Mesenchymal stem cell (in vitro differentiated cells and primary cell): ENCODE measurements around the gene NAGK.
"Not testable (repeated sequence)": the region's sequence is repeated elsewhere in the genome, so short reads cannot be mapped to it uniquely, and the experiment has no call there.

Experiments used
- DNase-seq: peaks from one replicate; pipeline ENCODE4 v3.0.0-alpha.2; 2013
- H2AFZ ChIP-seq: one replicate; pipeline ENCODE4 v1.6.1; 2013; ENCODE audit warnings: low read depth, mild to moderate bottlenecking, control low read depth, inconsistent platforms, low read length, moderate library complexity
- H2AK5ac ChIP-seq: 2 replicates; pipeline ENCODE4 v1.6.1; 2013; ENCODE audit warnings: low read length, moderate library complexity, mild to moderate bottlenecking, inconsistent platforms; ENCODE audit not compliant: severe bottlenecking
- H2BK120ac ChIP-seq: one replicate; pipeline ENCODE4 v1.6.1; 2013; ENCODE audit warnings: low read depth, mild to moderate bottlenecking, inconsistent platforms, low read length, moderate library complexity
- H2BK12ac ChIP-seq, 2 experiments: one replicate each; pipeline ENCODE4 v1.6.1; 2013; ENCODE audit warnings: inconsistent platforms in 2 of 2, low read length in 2 of 2, mild to moderate bottlenecking in 2 of 2, moderate library complexity in 2 of 2, control low read depth in 1 of 2
- H2BK15ac ChIP-seq: one replicate; pipeline ENCODE4 v1.6.1; 2013; ENCODE audit warnings: mild to moderate bottlenecking, low read depth, inconsistent platforms; ENCODE audit not compliant: poor library complexity, severe bottlenecking
- H2BK5ac ChIP-seq: 2 replicates; pipeline ENCODE4 v1.6.1; 2013; ENCODE audit warnings: low read depth, mild to moderate bottlenecking, low read length, control low read depth, inconsistent platforms; ENCODE audit not compliant: poor library complexity, severe bottlenecking
- H3K14ac ChIP-seq, 2 experiments: one replicate each; pipeline ENCODE4 v1.6.1; 2013; ENCODE audit warnings: inconsistent platforms in 2 of 2, low read length in 2 of 2, control low read depth in 1 of 2, mild to moderate bottlenecking in 1 of 2, moderate library complexity in 1 of 2
- H3K18ac ChIP-seq, 2 experiments: one replicate each; pipeline ENCODE4 v1.6.1; 2013; ENCODE audit warnings: inconsistent platforms in 2 of 2, low read length in 2 of 2, control low read depth in 1 of 2, low read depth in 1 of 2, mild to moderate bottlenecking in 1 of 2
- H3K23ac ChIP-seq, 2 experiments: one replicate each; pipeline ENCODE4 v1.6.1; 2013; ENCODE audit warnings: inconsistent platforms in 2 of 2, low read length in 2 of 2, mild to moderate bottlenecking in 2 of 2, moderate library complexity in 2 of 2, control low read depth in 1 of 2
- H3K27ac ChIP-seq: 2 replicates; pipeline ENCODE4 v1.5.1; 2013; ENCODE audit warnings: mild to moderate bottlenecking, moderate library complexity, low read length, control low read depth, inconsistent platforms; ENCODE audit not compliant: poor library complexity, severe bottlenecking
- H3K27me3 ChIP-seq, 2 experiments: 2 replicates each; pipeline versions ENCODE4 v1.6.1 to v1.7.0; 2013; ENCODE audit warnings: low read length in 2 of 2, mild to moderate bottlenecking in 2 of 2, moderate library complexity in 2 of 2, control low read depth in 1 of 2, inconsistent platforms in 1 of 2; ENCODE audit not compliant: control insufficient read depth in 1 of 2, insufficient read depth in 1 of 2
- H3K36me3 ChIP-seq, 2 experiments: 2 replicates each; pipeline versions ENCODE4 v1.6.1 to v1.7.0; 2013; ENCODE audit warnings: low read length in 2 of 2, control low read depth in 1 of 2, inconsistent platforms in 1 of 2, low read depth in 1 of 2, mild to moderate bottlenecking in 1 of 2; ENCODE audit not compliant: insufficient read depth in 2 of 2, control insufficient read depth in 1 of 2
- H3K4ac ChIP-seq, 2 experiments: one replicate each; pipeline ENCODE4 v1.6.1; 2013; ENCODE audit warnings: inconsistent platforms in 2 of 2, low read length in 2 of 2, mild to moderate bottlenecking in 2 of 2, moderate library complexity in 2 of 2, control low read depth in 1 of 2, low read depth in 1 of 2
- H3K4me1 ChIP-seq: 2 replicates; pipeline ENCODE4 v1.6.1; 2013; ENCODE audit warnings: low read depth, low read length, control low read depth; ENCODE audit not compliant: control insufficient read depth, insufficient read depth
- H3K4me2 ChIP-seq: 2 replicates; pipeline ENCODE4 v1.6.1; 2013; ENCODE audit warnings: low read length, mild to moderate bottlenecking, inconsistent platforms; ENCODE audit not compliant: poor library complexity, severe bottlenecking
- H3K4me3 ChIP-seq, 2 experiments: 2 replicates each; pipeline versions ENCODE4 v1.5.1 to v1.7.0; 2013; ENCODE audit warnings: low read length in 2 of 2, mild to moderate bottlenecking in 2 of 2, control low read depth in 1 of 2, low read depth in 1 of 2; ENCODE audit not compliant: insufficient read depth in 1 of 2
- H3K79me1 ChIP-seq: replicated peaks from 2 replicates; pipeline ENCODE4 v1.6.1; 2013; ENCODE audit warnings: mild to moderate bottlenecking, control low read depth, low read length, inconsistent platforms; ENCODE audit not compliant: poor library complexity, severe bottlenecking
- H3K9ac ChIP-seq: 2 replicates; pipeline ENCODE4 v1.7.0; 2013; ENCODE audit warnings: mild to moderate bottlenecking, low read length, moderate library complexity
- H3K9me3 ChIP-seq: 2 replicates; pipeline ENCODE4 v1.7.0; 2013; ENCODE audit warnings: mild to moderate bottlenecking, low read length; ENCODE audit not compliant: control insufficient read depth
- H4K8ac ChIP-seq: one replicate; pipeline ENCODE4 v1.6.1; 2013; ENCODE audit warnings: inconsistent platforms, mild to moderate bottlenecking, low read length, moderate library complexity
- H4K91ac ChIP-seq: one replicate; pipeline ENCODE4 v1.6.1; 2013; ENCODE audit warnings: mild to moderate bottlenecking, low read length, inconsistent platforms
- WGBS: methylation state at CpG from one replicate; pipeline ENCODE4 v1.1.7; 2013; ENCODE audit warnings: mixed read lengths; 5-methylcytosine and 5-hydroxymethylcytosine counted together

Gene NAGK

DNA sequence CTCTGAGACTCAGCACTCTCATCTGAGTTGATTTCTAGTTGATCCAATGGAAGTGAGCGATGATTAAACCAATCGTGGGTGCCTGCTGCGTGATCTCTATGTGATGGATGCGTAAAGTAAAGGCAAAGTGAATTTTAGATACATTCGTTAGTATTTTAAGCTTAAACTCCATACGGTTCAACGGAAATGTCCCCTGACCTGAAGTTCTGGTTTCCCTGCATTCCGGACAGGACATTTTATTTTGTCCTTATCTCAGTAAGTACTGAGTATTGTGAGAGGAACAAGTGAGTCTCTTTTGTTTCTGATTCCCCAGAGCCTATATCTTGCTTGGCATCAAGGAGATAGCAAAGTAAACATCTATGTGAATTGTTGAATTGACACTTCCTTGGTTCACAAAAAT is 32.2 kb upstream of the NAGK start:
- not testable (repeated sequence) for H3K9me3 ChIP-seq, H3K27ac ChIP-seq, H4K91ac ChIP-seq

DNA sequence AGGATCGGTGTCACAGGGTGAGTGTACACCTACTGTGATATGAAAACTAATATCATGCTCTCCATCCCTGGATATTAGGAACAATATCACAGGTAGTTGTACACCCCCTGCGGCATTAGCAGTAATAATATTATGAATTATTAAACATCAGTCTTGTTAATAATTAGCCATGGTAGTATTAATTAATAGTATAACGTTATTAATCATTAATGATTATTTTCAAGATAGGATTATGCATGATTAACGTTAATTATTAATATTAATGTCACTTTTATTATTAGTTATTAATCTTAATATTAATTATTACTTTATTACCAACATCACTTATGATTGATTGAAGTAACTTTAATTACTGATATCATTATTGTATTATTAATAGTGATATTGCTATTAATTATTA is 26.2 kb upstream of the NAGK start:
- no peak overlapping the region for H2BK5ac ChIP-seq

More for the DNA sequence above, 32.2 kb upstream of the NAGK start:
- H3K18ac ChIP-seq, DNase-seq, H3K4me2 ChIP-seq, H3K27me3 ChIP-seq, H3K4me1 ChIP-seq, H2BK120ac ChIP-seq, H3K4me3 ChIP-seq, H2BK5ac ChIP-seq, H3K36me3 ChIP-seq, H2AK5ac ChIP-seq, H3K79me1 ChIP-seq, H2BK15ac ChIP-seq, H3K9ac ChIP-seq, H3K14ac ChIP-seq, H3K23ac ChIP-seq, H3K4ac ChIP-seq, H2BK12ac ChIP-seq, H4K8ac ChIP-seq, H2AFZ ChIP-seq: not testable (repeated sequence)
- 92% methylated on average over 7 of the region's 8 CpGs for WGBS

DNA sequence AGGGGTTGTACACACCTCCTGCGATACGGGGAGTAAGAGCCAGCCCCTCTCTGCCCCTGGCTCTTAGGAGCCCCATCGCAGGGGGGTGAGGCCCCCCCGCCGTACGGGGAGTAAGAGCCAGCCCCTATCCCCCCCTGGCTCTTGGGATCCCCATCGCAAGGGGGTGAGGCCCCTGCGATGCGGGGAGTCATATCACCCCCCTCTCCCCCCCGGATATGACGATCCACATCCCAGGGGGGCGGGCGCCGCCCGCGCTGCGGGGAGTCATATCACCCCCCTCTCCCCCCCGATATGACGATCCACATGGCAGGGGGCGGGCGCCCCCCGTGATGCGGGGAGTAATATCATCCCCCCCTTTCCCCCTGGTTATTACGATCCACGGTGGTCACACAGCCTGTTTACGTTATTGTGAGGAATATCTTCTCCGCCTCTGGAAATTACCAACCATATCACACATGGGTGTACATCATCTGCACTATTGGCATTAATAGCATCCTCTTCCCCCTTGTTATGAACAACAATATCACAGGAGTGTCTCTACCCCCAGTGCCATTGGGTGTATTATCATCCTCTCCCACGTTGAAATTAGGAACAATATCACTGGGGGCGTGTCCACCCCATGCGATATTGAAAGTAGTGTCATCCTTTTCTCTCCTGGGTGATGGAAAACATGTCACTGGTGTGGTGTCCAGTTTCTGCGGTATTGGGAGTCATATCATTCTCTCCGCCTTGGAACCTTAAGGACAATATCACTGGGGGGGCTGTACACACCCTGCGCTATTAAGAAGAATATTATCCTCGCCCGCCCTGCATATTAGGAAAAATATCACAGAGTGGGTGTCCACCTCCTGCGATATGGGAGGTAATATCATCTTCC is 24.7 kb upstream of the NAGK start:
- H2BK15ac ChIP-seq, result no peak overlapping the region
- no peak overlapping the region for H2AK5ac ChIP-seq
- no peak overlapping the region for H3K9ac ChIP-seq
- peaks cover 2% of the 10 kb centered on the region for H3K4me1 ChIP-seq
- H3K27me3 ChIP-seq, result peaks cover 0 to 21% of the 10 kb centered on the region in 2 experiments
- no peak overlapping the region for H2BK12ac ChIP-seq
- no peak overlapping the region for H2AFZ ChIP-seq
- no peak overlapping the region for H3K4me2 ChIP-seq
- no peak overlapping the region for H3K14ac ChIP-seq
- DNase-seq, result no peak
- no peak overlapping the region for H4K8ac ChIP-seq
- H3K4ac ChIP-seq, result no peak overlapping the region
- no peak overlapping the region for H3K18ac ChIP-seq
- H3K36me3 ChIP-seq, result no peaks in the 10 kb centered on the region
- 83% methylated on average over 34 of the region's 36 CpGs for WGBS
- no peak overlapping the region for H3K23ac ChIP-seq
- H3K9me3 ChIP-seq, result no peaks in the 10 kb centered on the region
- no peak overlapping the region for H3K4me3 ChIP-seq
- H2BK120ac ChIP-seq, result no peak overlapping the region
- H2BK5ac ChIP-seq, result no peak overlapping the region
- H3K27ac ChIP-seq, result no peak overlapping the region
- no peak overlapping the region for H4K91ac ChIP-seq
- H3K79me1 ChIP-seq, result no peaks in the 10 kb centered on the region

More for the DNA sequence above, 26.2 kb upstream of the NAGK start:
- Histone ChIP-seq H3K4me2 (no peak overlapping the region), H2BK12ac (no peak overlapping the region), H3K4me3 (no peak overlapping the region), H3K14ac (no peak overlapping the region), H3K23ac (no peak overlapping the region), H3K4ac (no peak overlapping the region), H4K91ac (no peak overlapping the region), H3K79me1 (no peaks in the 10 kb centered on the region), H3K18ac (no peak overlapping the region), H3K9me3 (no peaks in the 10 kb centered on the region), H2BK15ac (no peak overlapping the region), H3K4me1 (no peaks in the 10 kb centered on the region), H2AFZ (no peak overlapping the region), H2BK120ac (no peak overlapping the region), H4K8ac (no peak overlapping the region), H2AK5ac (no peak overlapping the region), H3K9ac (no peak overlapping the region), H3K27me3 (peaks cover 0 to 21% of the 10 kb centered on the region in 2 experiments), H3K27ac (no peak overlapping the region), H3K36me3 (no peaks in the 10 kb centered on the region)
- DNase-seq, result no peak
- WGBS, result no CpG with 5 or more reads among the region's 4 CpGs

DNA sequence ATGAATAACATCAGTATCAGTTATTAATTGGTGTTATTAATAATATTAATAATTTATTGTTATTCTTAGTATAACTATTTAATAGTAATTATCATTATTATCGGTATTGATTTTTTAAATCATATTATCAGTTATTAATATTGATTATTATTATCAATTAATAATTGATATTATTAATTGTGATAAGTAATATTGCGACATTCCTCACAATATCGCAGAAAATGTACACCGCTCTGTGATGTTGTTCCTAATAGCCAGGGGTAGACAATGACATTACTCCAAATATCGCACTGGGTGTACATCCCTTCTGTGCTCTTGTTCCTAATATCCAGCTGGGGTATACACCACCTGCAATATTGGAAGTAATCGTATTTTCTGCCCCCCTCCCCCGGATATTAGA is 23.3 kb upstream of the NAGK start:
- H3K36me3 ChIP-seq, result no peaks in the 10 kb centered on the region
- no peak overlapping the region for H2BK120ac ChIP-seq
- 97% methylated on average over 6 of the region's 7 CpGs for WGBS
- H2AK5ac ChIP-seq, result no peak overlapping the region
- no peaks in the 10 kb centered on the region for H3K79me1 ChIP-seq
- H3K4me3 ChIP-seq, result no peak overlapping the region
- H2BK15ac ChIP-seq, result no peak overlapping the region
- peaks cover 0 to 21% of the 10 kb centered on the region in 2 experiments for H3K27me3 ChIP-seq
- H4K8ac ChIP-seq, result no peak overlapping the region
- H3K27ac ChIP-seq, result no peak overlapping the region
- H3K4ac ChIP-seq, result no peak overlapping the region
- H3K23ac ChIP-seq, result no peak overlapping the region
- no peak overlapping the region for H2AFZ ChIP-seq
- no peak overlapping the region for H2BK12ac ChIP-seq
- no peak overlapping the region for H3K9ac ChIP-seq
- no peak overlapping the region for H3K14ac ChIP-seq
- no peak overlapping the region for H3K4me2 ChIP-seq
- H3K18ac ChIP-seq, result no peak overlapping the region
- H3K9me3 ChIP-seq, result no peaks in the 10 kb centered on the region
- no peak overlapping the region for H4K91ac ChIP-seq
- no peak overlapping the region for H2BK5ac ChIP-seq
- no peak for DNase-seq
- H3K4me1 ChIP-seq, result peaks cover 2% of the 10 kb centered on the region
